Measurements from ENCODE around the gene SERPINC1.

- TF ChIP-seq YY1 (IDR thresholded peaks at IDR 0.05; ENCODE audit: insufficient read depth, insufficient read length) (no peak), SUZ12 (IDR thresholded peaks at IDR 0.05; ENCODE audit: extremely low read depth, insufficient read depth, insufficient read length) (no peak), ZNF274 (IDR thresholded peaks at IDR 0.05; ENCODE audit: low read depth, low read length) (no peak)
Measured at GRCh38 chr1:173857363-173857917, 59.7 kb downstream of the SERPINC1 start.
